OCI-LY3 (cell line): ENCODE measurements around the gene DUOX2.
"Not testable (repeated sequence)": the region's sequence is repeated elsewhere in the genome, so short reads cannot be mapped to it uniquely, and the experiment has no call there.

Source experiments
- H2AFZ ChIP-seq: fragments of 200-600, 300-600 bp; shearing (Covaris generic); 2 replicates; pipeline ENCODE4 v1.6.0; 2014; ENCODE audit warnings: antibody characterized with exemption, low read depth, low read length
- H3K27ac ChIP-seq: fragments of 200-600, 300-600 bp; sonication (generic); 2 replicates; pipeline ENCODE4 v1.5.1; 2014; ENCODE audit warnings: mild to moderate bottlenecking, low read length, moderate library complexity, mixed read lengths
- H3K27me3 ChIP-seq: fragments of 200-600, 300-600 bp; sonication (generic); 2 replicates; pipeline ENCODE4 v1.6.1; 2014; ENCODE audit warnings: low read depth, low read length, mixed read lengths
- H3K36me3 ChIP-seq: fragments of 200-600, 300-600 bp; sonication (generic); replicated peaks from 2 replicates; pipeline ENCODE3; 2014; ENCODE audit warnings: low read depth, low read length, mixed read lengths
- H3K4me1 ChIP-seq: fragments of 300-600, 200-600 bp; sonication (generic); 2 replicates; pipeline ENCODE4 v1.6.1; 2014; ENCODE audit warnings: low read length, mixed read lengths
- H3K4me2 ChIP-seq: fragments of 200-600, 300-600 bp; sonication (generic); 2 replicates; pipeline ENCODE4 v1.6.1; 2014; ENCODE audit warnings: low read length, mixed read lengths
- H3K4me3 ChIP-seq: fragments of 300-600, 200-600 bp; sonication (generic); 2 replicates; pipeline ENCODE4 v1.5.1; 2014; ENCODE audit warnings: antibody characterized with exemption, mild to moderate bottlenecking, low read length, moderate library complexity
- H3K79me2 ChIP-seq: fragments of 300-600, 200-600 bp; shearing (Covaris generic); 2 replicates; pipeline ENCODE4 v1.6.1; 2014; ENCODE audit warnings: mild to moderate bottlenecking, low read length, mixed read lengths
- H3K9ac ChIP-seq: fragments of 300-600, 200-600 bp; shearing (Covaris generic); 2 replicates; pipeline ENCODE4 v1.6.0; 2014; ENCODE audit warnings: mild to moderate bottlenecking, low read length, moderate library complexity
- H3K9me3 ChIP-seq: fragments of 200-600, 300-600 bp; shearing (Covaris generic); 2 replicates; pipeline ENCODE4 v1.6.1; 2014; ENCODE audit warnings: low read length, mixed read lengths; ENCODE audit not compliant: insufficient read depth
- H4K20me1 ChIP-seq: fragments of 200-600, 300-600 bp; sonication (generic); 2 replicates; pipeline ENCODE4 v1.6.1; 2016; ENCODE audit warnings: low read length, mixed read lengths; ENCODE audit not compliant: insufficient read depth
- CTCF ChIP-seq: fragments of 200-600, 300-600 bp; sonication (generic); IDR thresholded peaks from 2 replicates; pipeline ENCODE4 v1.5.1; 2014; ENCODE audit warnings: antibody characterized with exemption, low read length, low read depth
- EZH2phosphoT487 ChIP-seq: fragments of 200-600 bp; shearing (Covaris generic); IDR thresholded peaks from 2 replicates; pipeline ENCODE4 v1.6.1; 2018; ENCODE audit warnings: antibody characterized with exemption, mixed run types, low read depth

Gene DUOX2

DNA sequence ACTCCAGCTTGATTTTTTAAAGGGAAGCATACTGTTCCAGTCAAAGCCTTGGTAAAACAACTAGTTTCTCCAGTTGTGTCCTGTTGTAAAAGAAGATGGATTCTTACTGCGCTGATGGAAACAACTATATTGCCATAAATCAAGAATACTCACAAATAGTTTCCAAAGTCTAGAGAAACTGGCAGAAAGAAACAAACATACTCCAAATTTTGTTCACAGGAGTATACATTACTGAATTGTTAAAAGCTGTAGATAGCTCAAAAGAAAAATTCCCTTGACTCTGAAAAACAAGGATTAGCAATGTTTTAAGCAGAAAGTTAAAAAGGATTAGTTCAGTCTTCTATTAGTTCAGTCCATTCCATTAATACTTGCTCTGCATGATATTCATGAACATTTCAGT, 63.4 kb downstream of the DUOX2 start:
- peaks cover 50% of the 10 kb centered on the region for H3K36me3 ChIP-seq
- H4K20me1 ChIP-seq = no peaks in the 10 kb centered on the region
- H3K4me2 ChIP-seq = no peak overlapping the region
- H3K9ac ChIP-seq = no peak overlapping the region
- H3K27me3 ChIP-seq = no peaks in the 10 kb centered on the region
- H3K4me1 ChIP-seq = peaks cover 2% of the 10 kb centered on the region
- H3K4me3 ChIP-seq = no peak overlapping the region
- H3K79me2 ChIP-seq = no peaks in the 10 kb centered on the region; the same call in 1 of the 2 replicates
- H3K27ac ChIP-seq = no peak overlapping the region
- peaks cover 6% of the 10 kb centered on the region; the same call in 1 of the 2 replicates for H3K9me3 ChIP-seq
- TF ChIP-seq CTCF (no peak), EZH2phosphoT487 (no peak)
- H2AFZ ChIP-seq = no peak overlapping the region

DNA sequence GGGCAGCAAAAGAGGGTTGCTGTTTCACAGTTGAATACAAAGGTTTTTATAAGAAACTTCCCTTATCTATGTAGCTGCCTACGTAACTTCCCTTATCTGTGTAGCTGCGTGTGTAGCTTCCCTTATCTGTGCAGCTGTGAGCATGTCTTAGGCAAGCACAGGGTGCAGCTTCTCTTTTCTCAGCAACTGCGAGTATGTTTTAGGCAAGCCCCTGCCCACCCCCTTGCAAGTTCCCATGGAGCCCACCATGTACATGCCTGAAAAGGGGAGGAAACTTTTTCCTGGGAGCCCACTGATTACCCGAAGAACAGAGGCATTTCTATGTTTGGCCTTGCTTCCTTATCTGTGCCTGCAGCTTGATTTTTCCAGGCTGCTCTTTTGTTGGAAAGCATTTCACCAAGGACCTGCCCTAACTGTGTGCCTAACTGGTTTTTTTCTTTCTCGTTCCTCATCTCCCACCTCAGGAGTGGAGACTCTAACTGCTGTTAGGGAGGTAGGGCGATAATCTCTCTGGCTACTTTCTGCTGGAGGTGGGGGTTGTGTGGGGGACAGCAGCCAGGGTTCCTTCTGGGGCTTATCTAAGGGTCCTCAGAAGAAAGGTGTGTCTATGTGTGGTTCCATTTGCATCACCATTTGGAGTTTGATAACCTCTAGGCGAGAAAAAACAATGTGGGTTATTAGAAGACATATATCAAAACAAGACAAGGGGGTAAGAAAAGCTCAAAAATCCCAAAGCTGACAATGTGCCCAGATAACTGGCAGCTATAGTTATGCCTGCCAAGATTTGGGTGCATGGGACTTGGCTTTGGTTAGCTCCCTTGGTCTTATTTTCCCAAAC, 65.0 kb downstream of the DUOX2 start:
- TF ChIP-seq CTCF (no peak), EZH2phosphoT487 (no peak)
- H3K4me1 ChIP-seq = peaks cover 11% of the 10 kb centered on the region
- H3K9ac ChIP-seq = no peak overlapping the region
- no peaks in the 10 kb centered on the region for H4K20me1 ChIP-seq
- H3K36me3 ChIP-seq = peaks cover 50% of the 10 kb centered on the region
- H3K27ac ChIP-seq = no peak overlapping the region
- no peak overlapping the region for H2AFZ ChIP-seq
- no peaks in the 10 kb centered on the region; the same call in 1 of the 2 replicates for H3K79me2 ChIP-seq
- no peak overlapping the region for H3K4me2 ChIP-seq
- no peaks in the 10 kb centered on the region for H3K27me3 ChIP-seq
- no peak overlapping the region for H3K4me3 ChIP-seq
- H3K9me3 ChIP-seq = peaks cover 6% of the 10 kb centered on the region; the same call in 1 of the 2 replicates

DNA sequence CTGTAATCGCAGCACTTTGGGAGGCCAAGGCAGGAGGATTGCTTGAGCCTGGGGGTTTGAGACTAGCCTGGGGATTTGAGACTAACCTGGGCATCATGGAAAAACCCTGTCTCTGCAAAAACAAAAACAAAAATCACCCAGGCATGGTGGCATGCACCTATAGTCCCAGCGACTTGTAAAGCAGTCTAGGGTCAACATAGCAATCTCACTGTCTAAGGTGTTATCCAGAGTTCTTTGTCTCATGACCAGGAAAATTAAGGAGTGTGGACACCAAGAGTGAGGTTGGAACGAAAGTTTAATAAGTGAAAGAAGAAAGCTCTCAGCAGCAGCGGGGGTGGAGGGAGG, 65.6 kb downstream of the DUOX2 start:
- H3K27ac ChIP-seq, H3K4me2 ChIP-seq, H4K20me1 ChIP-seq, H3K79me2 ChIP-seq, H3K4me3 ChIP-seq, H2AFZ ChIP-seq, H3K27me3 ChIP-seq, H3K9me3 ChIP-seq, H3K9ac ChIP-seq: not testable (repeated sequence)
- Histone ChIP-seq H3K4me1 (peaks cover 11% of the 10 kb centered on the region), H3K36me3 (peaks cover 50% of the 10 kb centered on the region)

- not testable (repeated sequence) for H3K27ac ChIP-seq, H3K9me3 ChIP-seq, H3K79me2 ChIP-seq, H3K4me2 ChIP-seq, H3K27me3 ChIP-seq, H3K9ac ChIP-seq, H3K4me3 ChIP-seq, H4K20me1 ChIP-seq, H2AFZ ChIP-seq
- peaks cover 15% of the 10 kb centered on the region for H3K36me3 ChIP-seq
- H3K4me1 ChIP-seq = peaks cover 11% of the 10 kb centered on the region
These were observed 69.7 kb downstream of the DUOX2 start for GRCh38 chr15:45044270-45044669.

DNA sequence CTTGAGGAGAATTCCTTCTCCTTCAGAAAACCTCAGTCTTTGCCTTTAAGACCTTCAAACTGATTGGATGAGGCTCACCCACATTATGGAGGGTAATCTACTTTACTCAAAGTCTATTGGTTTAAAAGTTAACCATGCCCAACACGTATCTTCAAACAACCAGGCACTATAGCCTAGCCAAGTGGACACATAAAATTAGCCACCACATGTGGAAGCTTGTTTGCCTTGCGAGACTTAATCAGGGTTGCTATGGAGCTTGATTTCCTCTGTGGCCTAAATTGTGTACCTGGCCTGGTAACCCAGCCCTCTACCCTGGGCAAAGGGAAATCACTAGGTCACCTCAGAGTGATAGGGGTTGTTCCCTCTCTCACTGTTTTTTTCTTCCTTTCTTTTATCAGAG, 71.1 kb downstream of the DUOX2 start:
- not testable (repeated sequence) for H4K20me1 ChIP-seq, H3K4me2 ChIP-seq, H3K27ac ChIP-seq, H3K36me3 ChIP-seq, H3K27me3 ChIP-seq, H3K9me3 ChIP-seq, H3K4me3 ChIP-seq, H3K79me2 ChIP-seq, H2AFZ ChIP-seq, H3K9ac ChIP-seq
- peaks cover 11% of the 10 kb centered on the region for H3K4me1 ChIP-seq
